Nephron progenitor cell (in vitro differentiated cells): ENCODE results near the gene CCER1.

ENCODE experiments used
- DNase-seq: peaks from one replicate; pipeline ENCODE4 v3.0.0; 2021
- H3K27ac Mint-ChIP-seq: 2 replicates; pipeline ENCODE4 v1.8.0; 2021; ENCODE audit warnings: mild to moderate bottlenecking, moderate library complexity, mixed read lengths
- H3K27me3 Mint-ChIP-seq: 2 replicates; pipeline ENCODE4 v1.8.0; 2021; ENCODE audit warnings: mild to moderate bottlenecking, low read depth, mixed read lengths; ENCODE audit not compliant: poor library complexity
- H3K36me3 Mint-ChIP-seq: 2 replicates; pipeline ENCODE4 v1.8.0; 2021; ENCODE audit warnings: low read depth, mixed read lengths
- H3K4me1 Mint-ChIP-seq: 2 replicates; pipeline ENCODE4 v1.8.0; 2021; ENCODE audit warnings: mixed read lengths
- H3K4me3 Mint-ChIP-seq: 2 replicates; pipeline ENCODE4 v1.8.0; 2021; ENCODE audit warnings: mild to moderate bottlenecking, moderate library complexity, mixed read lengths
- H3K9me3 Mint-ChIP-seq: 2 replicates; pipeline ENCODE4 v1.8.0; 2021; ENCODE audit warnings: mild to moderate bottlenecking, moderate library complexity, mixed read lengths
- TF ChIP-seq, protein P1 (sequence below): fragments of 200-600 bp; sonication (generic); IDR thresholded peaks from 2 replicates; pipeline ENCODE4 v1.5.0; 2021; ENCODE audit warnings: antibody characterized with exemption

Gene CCER1

DNA sequence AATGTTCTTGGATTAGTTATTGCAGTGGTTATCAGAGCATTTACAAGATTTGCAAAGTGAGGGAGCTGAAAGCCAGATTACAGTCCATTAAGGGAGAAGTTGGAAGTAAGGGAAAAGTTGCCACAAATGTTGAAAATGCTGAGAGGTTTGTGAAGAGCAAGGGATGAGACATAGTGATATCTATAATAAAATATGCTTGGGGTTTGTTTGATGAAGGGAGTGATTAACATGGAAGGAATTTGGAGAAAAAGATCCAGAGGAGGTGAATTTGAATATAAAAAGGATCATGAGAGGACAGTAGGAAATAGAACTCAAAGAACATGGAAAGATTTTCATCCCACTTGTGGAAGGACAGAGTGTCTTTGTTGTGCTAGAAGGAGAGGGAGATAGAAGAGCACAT is 19.3 kb upstream of the CCER1 start:
- no peak for DNase-seq

DNA sequence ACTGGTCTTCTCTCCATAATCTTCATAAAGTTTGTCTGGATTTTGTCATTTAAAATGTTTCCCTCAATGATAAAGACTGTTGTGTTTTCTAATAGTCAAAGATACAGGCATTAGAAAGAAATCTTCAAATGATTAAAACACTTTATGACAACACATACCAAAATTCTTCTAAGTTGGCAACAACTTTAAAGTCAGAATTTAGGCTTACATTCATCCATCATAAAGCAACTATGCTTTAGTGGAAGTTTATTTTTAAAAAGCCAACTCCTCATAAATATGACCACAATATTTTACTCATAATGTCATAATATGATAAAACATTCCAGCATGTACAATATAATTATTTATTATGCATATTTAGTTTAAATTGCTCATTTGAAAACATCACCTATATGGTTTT is 17.2 kb upstream of the CCER1 start:
- TF ChIP-seq, protein P1, sequence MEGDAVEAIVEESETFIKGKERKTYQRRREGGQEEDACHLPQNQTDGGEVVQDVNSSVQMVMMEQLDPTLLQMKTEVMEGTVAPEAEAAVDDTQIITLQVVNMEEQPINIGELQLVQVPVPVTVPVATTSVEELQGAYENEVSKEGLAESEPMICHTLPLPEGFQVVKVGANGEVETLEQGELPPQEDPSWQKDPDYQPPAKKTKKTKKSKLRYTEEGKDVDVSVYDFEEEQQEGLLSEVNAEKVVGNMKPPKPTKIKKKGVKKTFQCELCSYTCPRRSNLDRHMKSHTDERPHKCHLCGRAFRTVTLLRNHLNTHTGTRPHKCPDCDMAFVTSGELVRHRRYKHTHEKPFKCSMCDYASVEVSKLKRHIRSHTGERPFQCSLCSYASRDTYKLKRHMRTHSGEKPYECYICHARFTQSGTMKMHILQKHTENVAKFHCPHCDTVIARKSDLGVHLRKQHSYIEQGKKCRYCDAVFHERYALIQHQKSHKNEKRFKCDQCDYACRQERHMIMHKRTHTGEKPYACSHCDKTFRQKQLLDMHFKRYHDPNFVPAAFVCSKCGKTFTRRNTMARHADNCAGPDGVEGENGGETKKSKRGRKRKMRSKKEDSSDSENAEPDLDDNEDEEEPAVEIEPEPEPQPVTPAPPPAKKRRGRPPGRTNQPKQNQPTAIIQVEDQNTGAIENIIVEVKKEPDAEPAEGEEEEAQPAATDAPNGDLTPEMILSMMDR: no peak
- H3K27me3 Mint-ChIP-seq: no peaks in the 10 kb centered on the region
- H3K27ac Mint-ChIP-seq: no peak overlapping the region
- H3K36me3 Mint-ChIP-seq: no peaks in the 10 kb centered on the region
- H3K4me3 Mint-ChIP-seq: no peak overlapping the region
- DNase-seq: no peak
- no peaks in the 10 kb centered on the region for H3K9me3 Mint-ChIP-seq
- H3K4me1 Mint-ChIP-seq: no peaks in the 10 kb centered on the region

More for the DNA sequence above, 19.3 kb upstream of the CCER1 start:
- peaks cover 4% of the 10 kb centered on the region for H3K4me1 Mint-ChIP-seq
- H3K9me3 Mint-ChIP-seq: no peaks in the 10 kb centered on the region
- TF ChIP-seq, protein P1: no peak
- H3K27me3 Mint-ChIP-seq: no peaks in the 10 kb centered on the region
- H3K4me3 Mint-ChIP-seq: no peak overlapping the region
- no peak overlapping the region for H3K27ac Mint-ChIP-seq
- H3K36me3 Mint-ChIP-seq: no peaks in the 10 kb centered on the region

DNA sequence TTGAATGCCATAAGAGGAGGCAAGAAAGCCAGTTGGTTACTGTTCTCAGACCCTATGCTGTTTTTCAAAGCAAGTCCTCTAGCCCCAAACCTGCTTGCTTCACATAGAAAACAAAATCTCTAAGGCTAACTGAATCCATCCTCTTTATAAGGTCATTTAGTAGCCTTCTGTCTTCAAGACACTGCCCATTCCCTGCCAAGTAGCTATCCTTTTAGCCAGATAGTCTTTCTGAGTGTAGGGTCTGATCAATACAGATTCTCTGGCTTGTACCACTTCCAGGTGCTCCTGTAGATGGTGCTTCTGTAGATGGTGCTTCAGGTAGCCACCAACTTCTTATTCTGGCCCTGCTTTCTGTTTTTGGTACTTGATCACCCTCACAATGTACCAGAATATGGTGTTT is 15.9 kb upstream of the CCER1 start:
- Mint-ChIP-seq H3K27ac (no peak overlapping the region), H3K9me3 (no peaks in the 10 kb centered on the region), H3K4me3 (no peak overlapping the region), H3K36me3 (no peaks in the 10 kb centered on the region), H3K4me1 (no peaks in the 10 kb centered on the region), H3K27me3 (no peaks in the 10 kb centered on the region)
- TF ChIP-seq, protein P1: no peak
- no peak for DNase-seq

DNA sequence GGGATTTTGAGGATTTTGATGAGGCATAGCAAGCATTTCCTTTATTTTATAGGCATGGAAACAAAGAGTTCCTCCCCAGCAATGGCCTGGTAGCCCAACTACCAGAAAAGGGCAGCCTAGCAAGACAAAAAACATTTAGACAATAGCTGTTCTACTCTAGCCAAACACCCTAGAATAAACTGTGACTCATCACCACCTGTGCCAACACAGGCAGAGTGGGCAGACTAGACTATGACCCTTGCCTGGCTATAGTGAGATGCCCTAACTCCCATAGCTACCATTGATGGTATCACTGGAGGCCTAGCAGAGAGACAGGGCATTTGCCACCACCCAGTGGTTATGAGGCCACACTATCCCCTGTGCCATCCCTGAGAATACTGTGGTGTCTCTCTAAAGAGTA is 15.5 kb upstream of the CCER1 start:
- H3K9me3 Mint-ChIP-seq: no peaks in the 10 kb centered on the region
- TF ChIP-seq, protein P1: no peak
- H3K27ac Mint-ChIP-seq: no peak overlapping the region
- no peaks in the 10 kb centered on the region for H3K27me3 Mint-ChIP-seq
- no peaks in the 10 kb centered on the region for H3K36me3 Mint-ChIP-seq
- no peak for DNase-seq
- no peak overlapping the region for H3K4me3 Mint-ChIP-seq
- no peaks in the 10 kb centered on the region for H3K4me1 Mint-ChIP-seq

DNA sequence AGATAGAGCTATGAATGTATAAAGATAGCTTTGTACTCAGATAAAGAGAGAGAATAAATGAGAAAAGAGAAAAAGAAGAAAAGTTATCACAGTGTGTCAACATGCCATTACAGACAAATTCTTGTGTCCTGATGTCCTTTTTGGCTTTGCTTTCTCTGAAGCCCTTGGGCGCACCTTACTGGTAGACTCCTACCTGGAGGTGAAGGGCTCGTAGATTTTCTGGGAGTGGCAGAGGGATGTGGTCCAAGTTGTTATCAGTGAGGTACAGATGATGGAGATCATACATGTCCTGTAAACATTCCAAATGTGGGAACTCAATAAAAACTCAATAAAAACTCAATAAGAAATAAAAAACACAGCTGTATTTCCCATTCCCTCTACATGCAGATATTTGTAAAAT is 14.9 kb upstream of the CCER1 start:
- Mint-ChIP-seq H3K27me3 (no peaks in the 10 kb centered on the region), H3K27ac (no peak overlapping the region), H3K4me1 (no peaks in the 10 kb centered on the region)

DNA sequence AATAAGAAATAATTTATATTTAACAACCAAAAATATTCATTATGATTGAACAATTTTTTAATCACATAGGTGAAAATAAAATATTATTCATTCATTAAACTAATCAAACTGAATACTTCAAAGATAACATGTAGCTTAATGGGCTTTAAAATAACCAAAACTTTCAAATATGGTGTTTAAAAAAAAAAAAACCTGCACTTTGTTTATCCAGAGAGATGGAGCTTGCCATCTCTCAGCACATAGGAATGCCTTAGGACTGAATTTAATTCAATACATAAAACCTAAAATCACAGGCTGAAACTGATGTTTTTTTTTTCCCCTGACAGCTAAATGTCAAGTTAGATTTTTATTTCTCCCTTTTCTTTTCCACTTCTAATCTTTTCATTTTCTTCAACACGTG is 14.4 kb upstream of the CCER1 start:
- Mint-ChIP-seq H3K27me3 (no peaks in the 10 kb centered on the region), H3K9me3 (no peaks in the 10 kb centered on the region), H3K36me3 (no peaks in the 10 kb centered on the region), H3K4me1 (no peaks in the 10 kb centered on the region), H3K4me3 (no peak overlapping the region), H3K27ac (no peak overlapping the region)
- DNase-seq: no peak
- TF ChIP-seq, protein P1: no peak

More for the DNA sequence above, 14.9 kb upstream of the CCER1 start:
- Mint-ChIP-seq H3K4me3 (no peak overlapping the region), H3K9me3 (no peaks in the 10 kb centered on the region), H3K36me3 (no peaks in the 10 kb centered on the region)
- DNase-seq: no peak
- TF ChIP-seq, protein P1: no peak
